ENCODE measurements around the gene ATP6V0C.

GRCh38 chr16:2472488-2472864, 41.3 kb upstream of the ATP6V0C start:
- TF ChIP-seq CTCF (IDR thresholded peaks at IDR 0.05; ENCODE audit: poor library complexity) (no peak), EZH2 (IDR thresholded peaks at IDR 0.05; ENCODE audit: borderline replicate concordance) (no peak), EZH2phosphoT487 (IDR thresholded peaks at IDR 0.05; ENCODE audit: low read depth, severe bottlenecking, unreplicated experiment) (no peak)
